WI38 (cell line): Measurements from ENCODE around the gene RCOR1.

ENCODE experiments used
- H3K4me3 ChIP-seq: 2 replicates; pipeline ENCODE4 v1.5.1; 2011; ENCODE audit warnings: low read depth, mild to moderate bottlenecking, control low read depth, low read length
- TF ChIP-seq, protein P1 (sequence below): IDR thresholded peaks from 2 replicates; pipeline ENCODE4 v1.5.1; 2012; ENCODE audit warnings: low read depth, mild to moderate bottlenecking, control low read depth, low read length

Gene RCOR1

DNA sequence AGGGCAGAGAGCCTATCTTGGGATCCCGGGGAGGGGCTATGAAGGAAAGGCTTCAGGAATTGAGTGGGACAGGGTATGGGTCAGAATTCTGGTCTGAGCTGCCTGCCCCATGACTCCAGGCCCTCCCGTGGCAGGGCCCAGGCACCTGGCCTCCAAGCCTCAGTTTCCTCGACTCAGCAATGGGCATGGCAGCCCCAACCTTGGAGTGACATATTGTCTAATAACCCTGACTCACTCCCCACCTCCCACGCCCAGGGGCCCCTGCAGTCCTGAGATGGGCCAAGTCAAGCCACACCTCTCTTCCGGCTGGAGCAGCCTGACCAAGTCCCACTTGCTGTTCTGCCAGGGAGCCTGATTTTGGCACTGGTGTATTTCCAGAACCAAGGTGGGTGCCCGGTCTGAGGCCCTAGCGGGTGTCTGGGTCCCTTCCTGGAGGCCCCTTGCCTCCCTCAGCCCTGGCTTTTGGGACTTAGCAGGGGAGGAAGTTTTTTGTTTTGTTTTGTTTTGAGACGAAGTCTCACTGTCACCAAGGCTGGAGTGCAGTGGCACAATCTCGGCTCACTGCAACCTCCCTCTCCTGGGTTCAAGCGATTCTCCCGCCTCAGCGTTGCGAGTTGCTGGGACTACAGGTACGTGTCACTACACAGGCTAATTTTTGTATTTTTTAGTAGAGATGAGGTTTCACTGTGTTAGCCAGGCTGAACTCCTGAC, 40.3 kb upstream of the RCOR1 start:
- TF ChIP-seq, protein P1, sequence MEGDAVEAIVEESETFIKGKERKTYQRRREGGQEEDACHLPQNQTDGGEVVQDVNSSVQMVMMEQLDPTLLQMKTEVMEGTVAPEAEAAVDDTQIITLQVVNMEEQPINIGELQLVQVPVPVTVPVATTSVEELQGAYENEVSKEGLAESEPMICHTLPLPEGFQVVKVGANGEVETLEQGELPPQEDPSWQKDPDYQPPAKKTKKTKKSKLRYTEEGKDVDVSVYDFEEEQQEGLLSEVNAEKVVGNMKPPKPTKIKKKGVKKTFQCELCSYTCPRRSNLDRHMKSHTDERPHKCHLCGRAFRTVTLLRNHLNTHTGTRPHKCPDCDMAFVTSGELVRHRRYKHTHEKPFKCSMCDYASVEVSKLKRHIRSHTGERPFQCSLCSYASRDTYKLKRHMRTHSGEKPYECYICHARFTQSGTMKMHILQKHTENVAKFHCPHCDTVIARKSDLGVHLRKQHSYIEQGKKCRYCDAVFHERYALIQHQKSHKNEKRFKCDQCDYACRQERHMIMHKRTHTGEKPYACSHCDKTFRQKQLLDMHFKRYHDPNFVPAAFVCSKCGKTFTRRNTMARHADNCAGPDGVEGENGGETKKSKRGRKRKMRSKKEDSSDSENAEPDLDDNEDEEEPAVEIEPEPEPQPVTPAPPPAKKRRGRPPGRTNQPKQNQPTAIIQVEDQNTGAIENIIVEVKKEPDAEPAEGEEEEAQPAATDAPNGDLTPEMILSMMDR: no peak

DNA sequence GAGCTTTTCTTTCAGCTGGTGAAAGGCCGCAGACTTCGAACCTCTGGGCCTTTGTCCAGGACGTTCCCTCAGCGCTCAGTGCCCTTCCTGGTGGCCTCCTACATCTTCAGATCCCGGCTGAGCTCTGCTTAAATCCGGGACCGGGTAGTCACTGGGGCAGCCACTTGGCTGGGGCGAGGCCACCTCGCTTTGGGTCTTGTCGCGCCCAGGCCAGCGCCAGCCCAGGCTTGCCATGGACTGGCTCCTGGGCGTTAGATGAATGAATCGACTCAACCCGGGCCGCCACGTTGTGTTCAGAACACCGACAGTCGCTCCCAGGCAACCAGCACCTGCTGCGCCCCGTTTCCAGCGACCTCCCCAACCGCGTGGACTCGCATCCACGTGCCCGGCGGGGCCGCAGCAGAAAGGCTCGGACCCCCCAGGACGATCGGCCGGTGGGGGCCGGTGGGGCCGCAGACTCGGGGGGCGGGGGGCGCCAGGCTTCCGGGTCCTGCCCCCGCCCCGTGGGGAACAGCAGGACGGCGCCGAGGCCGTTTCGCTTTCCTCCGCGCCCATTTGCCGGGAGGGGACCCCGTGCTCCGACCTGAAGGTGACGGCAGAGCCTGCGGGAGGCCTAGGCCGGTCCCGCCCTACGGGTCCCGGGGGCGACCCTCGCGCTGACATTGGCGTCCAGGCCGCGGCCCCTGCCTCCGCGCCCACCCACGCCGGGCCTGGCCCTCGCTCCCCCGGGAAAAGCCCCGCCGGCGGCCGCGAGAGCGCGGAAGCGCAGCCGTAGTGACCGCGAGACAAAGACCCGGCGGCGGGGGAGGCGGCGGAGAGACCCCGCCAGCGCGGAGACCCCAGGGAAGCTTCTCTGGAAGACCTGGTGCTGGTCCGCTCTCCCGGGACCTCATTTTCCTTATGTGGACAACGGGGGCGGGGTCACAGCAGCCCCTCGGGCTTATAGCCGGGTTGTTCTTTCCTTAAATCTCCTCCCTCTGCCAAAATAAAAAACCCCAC, 37.3 kb upstream of the RCOR1 start:
- TF ChIP-seq, protein P1: no peak

More for the DNA sequence above, 40.3 kb upstream of the RCOR1 start:
- H3K4me3 ChIP-seq: no peak overlapping the region

DNA sequence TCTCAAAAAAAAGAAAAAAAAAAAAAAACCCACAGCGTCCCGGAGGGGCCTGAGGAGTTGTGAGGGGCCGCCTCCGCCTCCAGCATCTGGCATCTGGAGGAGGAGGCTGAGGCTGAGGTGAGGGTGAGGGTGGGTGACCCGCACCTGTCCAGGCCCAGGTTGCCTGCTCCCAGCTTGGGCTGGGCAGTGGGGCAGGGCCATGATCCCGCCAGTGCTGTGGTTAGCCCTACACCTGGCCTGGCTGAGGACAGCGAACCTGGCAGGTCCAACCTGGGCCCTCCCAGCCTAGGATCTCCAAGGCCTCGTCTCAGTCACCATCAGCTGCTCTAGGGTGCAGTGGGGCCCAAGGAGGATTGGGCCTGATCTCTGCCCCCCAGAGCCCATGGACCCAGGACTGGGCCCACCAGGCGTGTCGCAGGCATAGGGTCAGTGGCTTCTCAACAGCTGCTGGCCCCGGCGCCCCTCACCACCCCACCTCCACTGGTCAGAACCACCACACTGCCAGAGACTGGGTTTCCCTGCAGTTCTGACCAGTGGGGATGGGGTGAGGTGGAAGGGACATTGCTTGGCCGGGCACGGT, 36.3 kb upstream of the RCOR1 start:
- TF ChIP-seq, protein P1: no peak
- H3K4me3 ChIP-seq: no peak overlapping the region

More for the DNA sequence above, 37.3 kb upstream of the RCOR1 start:
- peak overlapping the region; percentile 66 for H3K4me3 ChIP-seq

DNA sequence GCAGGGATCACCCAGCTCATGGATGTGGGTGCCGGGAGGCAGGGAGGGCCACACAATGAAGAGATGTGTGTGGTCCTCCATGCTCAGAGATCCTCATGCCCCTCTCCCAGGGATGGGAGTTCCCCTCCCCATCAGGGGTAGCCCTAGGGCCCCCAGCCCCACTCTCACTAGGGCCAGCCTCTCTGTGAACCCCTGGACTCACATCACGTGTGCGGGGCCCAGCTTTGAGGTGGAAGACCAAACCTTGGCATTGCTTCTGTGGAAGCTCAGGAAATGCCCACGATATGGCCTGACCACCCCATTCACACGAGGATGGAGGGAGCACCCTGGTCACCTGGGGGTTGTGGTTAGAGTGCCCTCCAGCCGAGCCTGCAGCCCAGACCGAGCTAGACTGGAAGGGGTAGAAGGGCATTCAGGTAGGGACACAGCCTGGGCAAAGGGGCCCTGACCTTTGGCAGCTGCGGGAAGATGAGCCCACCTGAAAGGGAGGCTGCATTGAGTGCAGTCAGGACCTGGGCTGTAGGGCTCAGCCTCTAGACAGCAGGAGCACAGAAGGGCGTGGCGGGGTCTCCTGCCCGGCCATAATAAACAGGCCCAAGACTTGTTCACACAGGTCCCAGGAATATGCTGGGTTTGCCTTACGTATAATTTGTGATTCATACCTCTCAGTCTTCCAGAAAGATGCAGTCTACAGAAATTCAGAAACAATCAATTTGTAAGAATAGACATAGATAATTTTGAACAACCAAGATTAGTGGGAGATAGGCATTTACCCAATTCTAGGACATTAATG, 34.8 kb upstream of the RCOR1 start:
- TF ChIP-seq, protein P1: no peak

DNA sequence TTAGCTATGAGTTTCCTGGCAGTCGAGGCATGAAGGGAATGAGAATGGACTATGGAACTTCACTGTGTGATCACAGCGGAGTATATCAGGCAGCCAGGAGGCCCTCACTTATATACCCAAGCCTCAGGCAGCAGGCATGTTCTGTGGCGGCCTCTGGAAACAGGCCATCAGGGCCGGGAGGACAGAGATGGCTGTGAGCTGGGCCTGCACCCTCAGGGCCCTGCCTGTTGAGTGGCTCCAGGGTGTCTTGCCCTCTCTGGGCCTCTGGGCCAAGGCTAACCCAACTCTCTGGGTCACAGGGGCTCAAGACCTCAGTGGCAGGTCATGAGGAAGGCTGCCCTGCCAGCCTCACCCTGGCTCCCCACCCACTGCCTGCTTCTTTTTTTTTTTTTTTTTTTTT, 33.9 kb upstream of the RCOR1 start:
- no peak overlapping the region for H3K4me3 ChIP-seq
- TF ChIP-seq, protein P1: no peak

More for the DNA sequence above, 34.8 kb upstream of the RCOR1 start:
- H3K4me3 ChIP-seq: no peak overlapping the region

DNA sequence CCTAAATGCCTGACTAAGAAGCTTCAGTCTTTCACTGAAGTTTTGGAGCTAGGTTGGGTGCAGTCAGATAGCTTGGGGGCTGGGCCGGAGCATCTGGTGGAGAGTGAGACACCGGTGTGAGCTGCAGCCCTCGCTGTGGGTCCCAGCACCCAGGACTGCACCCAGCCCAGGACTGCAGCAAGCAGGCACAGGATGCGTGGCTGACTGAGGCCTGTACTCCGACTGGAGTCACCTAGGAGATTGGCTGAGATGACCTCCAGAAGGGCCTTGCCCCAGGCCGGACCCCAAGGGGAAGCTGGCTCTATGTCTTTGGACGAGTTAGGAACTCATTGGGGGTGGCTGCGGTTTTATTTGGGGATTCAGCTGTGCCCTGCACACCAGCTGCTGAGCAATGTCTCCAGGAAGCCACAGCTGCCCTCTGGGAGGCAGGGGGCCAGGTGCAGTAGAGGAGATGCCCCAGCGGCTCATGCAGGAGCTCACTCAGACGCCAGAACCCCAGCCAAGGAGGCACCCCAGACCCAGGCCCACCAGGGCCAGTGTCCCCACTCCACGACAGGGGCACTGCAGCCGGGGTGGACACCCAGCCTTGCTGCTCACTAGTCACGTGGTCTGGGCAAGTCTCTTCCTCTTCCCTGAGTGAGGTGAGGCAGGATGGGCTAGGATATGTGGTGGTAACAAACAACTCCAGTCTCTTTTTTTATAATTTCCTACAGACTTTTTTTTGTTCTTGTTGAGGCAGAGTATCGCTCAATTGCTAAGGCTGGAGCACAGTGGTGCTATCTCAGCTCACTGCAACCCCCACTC, 31.8 kb upstream of the RCOR1 start:
- H3K4me3 ChIP-seq: no peak overlapping the region
- TF ChIP-seq, protein P1: no peak
